Measurements from ENCODE around the gene TNFRSF1A. TPM values are rescaled to one million over a fixed set of nuclear protein-coding genes. Genes with fewer than 3 reads are reported as not detected.

The TNFRSF1A gene
- total RNA-seq, 1 experiment from 2014 or later: 91.5 TPM

DNA sequence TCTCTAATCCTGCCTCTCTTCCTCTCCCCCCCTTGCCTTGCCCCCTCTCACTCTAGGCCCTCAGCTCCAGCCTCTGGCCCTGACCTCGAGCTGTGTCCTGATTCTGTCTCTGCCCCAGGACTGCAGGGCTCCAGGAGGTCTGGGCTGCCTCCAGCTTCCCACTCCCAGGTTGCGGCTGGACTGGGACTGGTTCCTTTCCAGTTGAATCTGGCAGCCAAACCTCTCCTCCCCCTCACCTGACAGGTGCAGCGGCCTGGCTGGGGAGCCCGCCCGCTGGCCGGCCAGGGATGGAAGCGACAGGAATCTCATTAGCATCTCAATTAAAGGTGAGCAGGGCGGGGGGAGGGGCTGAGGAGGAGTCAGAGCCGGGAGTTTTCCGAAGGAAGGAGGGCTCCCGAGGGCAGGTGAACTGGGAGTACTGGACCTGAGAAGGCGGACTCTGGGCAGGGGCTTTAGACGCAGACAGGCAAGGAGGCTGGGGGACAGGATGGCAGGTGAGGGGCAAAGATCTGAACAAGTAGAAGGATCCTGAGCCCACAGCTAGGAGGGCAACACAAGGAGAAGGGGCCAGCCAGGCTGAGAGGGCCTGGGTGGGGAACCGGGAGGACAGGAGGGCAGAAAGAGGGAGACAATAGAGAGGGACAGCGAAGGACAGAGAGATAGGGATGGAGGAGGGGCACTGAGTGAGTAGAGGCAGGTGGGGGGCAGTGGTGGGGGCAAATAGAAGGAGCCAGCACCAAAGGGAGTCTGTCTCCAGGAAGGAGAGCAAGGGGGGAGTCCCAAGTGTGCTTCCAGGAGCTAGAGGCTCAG, 33.6 kb upstream of the TNFRSF1A start, which contains the start of gene SCNN1A:
Gene SCNN1A (minus strand): TSS at position 295 of the 810 bp plus-strand sequence. CDS start 780 bp downstream, outside the sequence.
- Histone ChIP-seq H3K36me3 (ENCODE audit: insufficient read depth, low read length, poor library complexity, severe bottlenecking) (no peaks in the 10 kb centered on the region), H3K9me3 (ENCODE audit: low read depth, low read length, poor library complexity, severe bottlenecking) (no peaks in the 10 kb centered on the region), H3K27me3 (replicated peaks; ENCODE audit: insufficient read depth, low read depth, low read length, poor library complexity) (no peaks in the 10 kb centered on the region), H3K4me1 (ENCODE audit: insufficient read depth, low read length, poor library complexity, severe bottlenecking) (peaks cover 8% of the 10 kb centered on the region), H3K4me3 (ENCODE audit: low read depth, low read length, poor library complexity, severe bottlenecking) (no peak within 1 kb of the TSS), H3K27ac (ENCODE audit: low read depth, low read length, poor library complexity, severe bottlenecking) (no peak within 1 kb of the TSS)
- intact Hi-C loops (cut with micrococcal nuclease; ENCODE audit: unreplicated experiment): no loop called here
- no peak for DNase-seq (ENCODE audit: low spot score)
- ChIA-PET POLR2A (ENCODE audit: low non-redundant PET) (no interaction called here), CTCF (no interaction called here)
- no TSS peak for BruUV-seq (replicated peaks)
- no peak for TF ChIP-seq EZH2 (IDR thresholded peaks at IDR 0.05; ENCODE audit: borderline replicate concordance, low read depth, low read length, poor library complexity, severe bottlenecking)
- no peak for TF ChIP-seq CTCF (conservative IDR thresholded peaks at IDR 0.05; ENCODE audit: low read depth, low read length)

GRCh38 chr12:6374786-6375160, 32.9 kb upstream of the TNFRSF1A start:
- intact Hi-C loops (cut with micrococcal nuclease; ENCODE audit: unreplicated experiment): no loop called here
- Histone ChIP-seq H3K27ac (ENCODE audit: low read depth, low read length, poor library complexity, severe bottlenecking) (no peak overlapping the region), H3K36me3 (ENCODE audit: insufficient read depth, low read length, poor library complexity, severe bottlenecking) (no peaks in the 10 kb centered on the region), H3K4me3 (ENCODE audit: low read depth, low read length, poor library complexity, severe bottlenecking) (no peak overlapping the region), H3K9me3 (ENCODE audit: low read depth, low read length, poor library complexity, severe bottlenecking) (no peaks in the 10 kb centered on the region), H3K27me3 (replicated peaks; ENCODE audit: insufficient read depth, low read depth, low read length, poor library complexity) (no peaks in the 10 kb centered on the region), H3K4me1 (ENCODE audit: insufficient read depth, low read length, poor library complexity, severe bottlenecking) (peaks cover 8% of the 10 kb centered on the region)
- CTCF ChIA-PET: no interaction called here
- DNase-seq (ENCODE audit: low spot score): no peak
- POLR2A ChIA-PET (ENCODE audit: low non-redundant PET): interaction anchor here (0.5 kb wide), 1 partner anchor 16 kb away, joined by 5 read pairs; no protein-coding TSS in a partner anchor
- TF ChIP-seq CTCF (conservative IDR thresholded peaks at IDR 0.05; ENCODE audit: low read depth, low read length) (no peak), EZH2 (IDR thresholded peaks at IDR 0.05; ENCODE audit: borderline replicate concordance, low read depth, low read length, poor library complexity, severe bottlenecking) (no peak)
- BruUV-seq (replicated peaks): no TSS peak

- Histone ChIP-seq H3K36me3 (ENCODE audit: insufficient read depth, low read length, poor library complexity, severe bottlenecking) (no peaks in the 10 kb centered on the region), H3K9me3 (ENCODE audit: low read depth, low read length, poor library complexity, severe bottlenecking) (no peaks in the 10 kb centered on the region), H3K4me1 (ENCODE audit: insufficient read depth, low read length, poor library complexity, severe bottlenecking) (peaks cover 8% of the 10 kb centered on the region), H3K27ac (ENCODE audit: low read depth, low read length, poor library complexity, severe bottlenecking) (no peak overlapping the region), H3K27me3 (replicated peaks; ENCODE audit: insufficient read depth, low read depth, low read length, poor library complexity) (no peaks in the 10 kb centered on the region), H3K4me3 (ENCODE audit: low read depth, low read length, poor library complexity, severe bottlenecking) (no peak overlapping the region)
- ChIA-PET CTCF (no interaction called here), POLR2A (ENCODE audit: low non-redundant PET) (interaction anchor here (0.5 kb wide), 1 partner anchor 15 kb away, joined by 5 read pairs; no protein-coding TSS in a partner anchor)
- TF ChIP-seq CTCF (conservative IDR thresholded peaks at IDR 0.05; ENCODE audit: low read depth, low read length) (no peak), EZH2 (IDR thresholded peaks at IDR 0.05; ENCODE audit: borderline replicate concordance, low read depth, low read length, poor library complexity, severe bottlenecking) (no peak)
- intact Hi-C loops (cut with micrococcal nuclease; ENCODE audit: unreplicated experiment): no loop called here
- no TSS peak for BruUV-seq (replicated peaks)
- DNase-seq (ENCODE audit: low spot score): no peak
Observed at GRCh38 chr12:6374028-6374785, 32.3 kb upstream of the TNFRSF1A start.
